Measurements from ENCODE around the gene TGM6. TPM values are rescaled to one million over a fixed set of nuclear protein-coding genes. Genes with fewer than 3 reads are reported as not detected.

TGM6 gene
- polyA plus RNA-seq (ENCODE audit: insufficient read length) = not detected

GRCh38 chr20:2380601-2381000 lies at the start of gene TGM6:
Gene TGM6 (plus strand): TSS chr20:2380901. CDS start chr20:2380969, 68 bp downstream.
- no peak for DNase-seq (ENCODE audit: low read depth)

GRCh38 chr20:2331106-2331505 lies 49.6 kb upstream of the TGM6 start:
- no peak for DNase-seq (ENCODE audit: low read depth)

GRCh38 chr20:2331901-2332565 lies 48.7 kb upstream of the TGM6 start:
- DNase-seq (ENCODE audit: low read depth) = no peak

- no peak for DNase-seq (ENCODE audit: low read depth)
Measured at GRCh38 chr20:2332711-2333110, 48.0 kb upstream of the TGM6 start.

GRCh38 chr20:2333821-2334220 lies 46.9 kb upstream of the TGM6 start:
- no peak for DNase-seq (ENCODE audit: low read depth)

DNA sequence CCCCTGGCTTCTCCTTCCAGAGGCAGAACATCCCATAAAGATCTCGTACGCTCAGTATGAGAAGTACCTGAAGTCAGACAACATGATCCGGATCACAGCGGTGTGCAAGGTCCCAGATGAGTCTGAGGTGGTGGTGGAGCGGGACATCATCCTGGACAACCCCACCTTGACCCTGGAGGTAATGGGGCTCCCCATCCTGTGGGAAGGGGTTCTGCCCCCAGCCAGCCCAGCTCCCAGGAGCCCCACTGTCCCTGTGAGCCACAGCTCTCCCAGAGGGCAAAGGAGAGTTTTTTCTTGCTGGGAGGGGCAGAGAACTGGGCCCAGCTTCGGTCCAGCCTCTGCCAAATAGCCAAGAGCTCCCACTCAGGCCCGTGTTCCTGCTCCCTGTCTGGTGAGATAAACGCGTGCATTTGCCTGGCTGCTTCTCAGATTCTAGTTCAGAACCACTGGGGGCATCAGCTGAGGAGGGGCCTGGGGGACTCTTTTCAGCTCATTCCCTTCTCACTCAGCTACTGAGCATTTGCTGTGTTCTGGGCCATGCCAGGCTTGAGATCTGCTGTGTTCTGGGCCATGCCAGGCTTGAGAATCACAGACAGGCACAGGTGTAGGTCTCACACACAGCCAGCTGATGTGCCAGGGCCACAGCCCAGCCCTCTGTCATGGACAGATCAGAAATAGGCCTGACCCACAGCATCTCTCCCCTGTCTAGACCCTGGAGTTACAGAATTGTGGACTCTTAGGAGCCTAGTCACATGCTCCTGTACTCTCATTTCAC lies 45.4 kb upstream of the TGM6 start:
- no peak for DNase-seq (ENCODE audit: low read depth)

- no peak for DNase-seq (ENCODE audit: low read depth)
Measured at GRCh38 chr20:2336471-2336870, 44.2 kb upstream of the TGM6 start.

DNA sequence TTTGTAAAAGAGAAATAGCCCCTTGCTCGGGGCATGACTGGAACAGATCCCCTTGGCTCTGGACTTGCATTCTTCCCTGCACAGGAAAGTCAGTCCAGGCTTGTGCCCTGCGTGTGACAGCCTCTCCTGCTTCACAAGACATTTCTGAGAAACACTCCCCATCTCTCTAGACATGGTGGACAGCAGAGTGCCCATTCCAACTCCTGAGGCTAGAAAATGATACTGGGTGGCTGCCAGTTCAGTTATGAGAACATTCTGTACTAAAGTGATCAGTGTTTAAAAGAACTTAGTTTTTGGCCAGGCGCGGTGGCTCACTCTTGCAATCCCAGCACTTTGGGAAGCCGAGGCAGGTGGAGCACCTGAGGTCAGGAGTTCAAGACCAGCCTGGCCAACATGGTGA lies 43.6 kb upstream of the TGM6 start:
- no peak for DNase-seq (ENCODE audit: low read depth)

- DNase-seq (ENCODE audit: low read depth) = no peak
Measured at GRCh38 chr20:2338411-2339066, 42.2 kb upstream of the TGM6 start.

- DNase-seq (ENCODE audit: low read depth) = no peak
Measured at GRCh38 chr20:2340136-2340535, 40.6 kb upstream of the TGM6 start.

DNA sequence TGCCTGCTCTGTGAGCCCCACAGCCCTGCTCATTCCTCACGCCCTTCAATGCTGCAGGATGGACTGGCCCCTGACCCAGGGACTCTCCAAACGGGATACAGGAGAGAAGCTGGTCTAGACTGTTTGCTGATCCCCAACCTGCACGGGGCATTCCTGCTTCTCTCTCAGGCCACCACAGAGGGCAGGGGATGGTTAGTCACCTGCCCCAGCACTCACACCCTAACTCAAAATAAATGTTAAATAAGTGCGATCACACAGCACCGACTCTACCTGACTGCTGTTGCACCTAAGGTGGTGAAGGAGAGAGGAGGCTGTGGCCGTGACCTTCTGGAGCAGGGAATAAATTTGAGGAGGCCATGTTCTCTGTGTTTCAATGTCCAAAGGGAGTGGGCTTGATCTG lies 39.9 kb upstream of the TGM6 start:
- DNase-seq (ENCODE audit: low read depth) = no peak

- no peak for DNase-seq (ENCODE audit: low read depth)
Measured at GRCh38 chr20:2341336-2341735, 39.4 kb upstream of the TGM6 start.

GRCh38 chr20:2342243-2342642 lies 38.5 kb upstream of the TGM6 start:
- no peak for DNase-seq (ENCODE audit: low read depth)

DNA sequence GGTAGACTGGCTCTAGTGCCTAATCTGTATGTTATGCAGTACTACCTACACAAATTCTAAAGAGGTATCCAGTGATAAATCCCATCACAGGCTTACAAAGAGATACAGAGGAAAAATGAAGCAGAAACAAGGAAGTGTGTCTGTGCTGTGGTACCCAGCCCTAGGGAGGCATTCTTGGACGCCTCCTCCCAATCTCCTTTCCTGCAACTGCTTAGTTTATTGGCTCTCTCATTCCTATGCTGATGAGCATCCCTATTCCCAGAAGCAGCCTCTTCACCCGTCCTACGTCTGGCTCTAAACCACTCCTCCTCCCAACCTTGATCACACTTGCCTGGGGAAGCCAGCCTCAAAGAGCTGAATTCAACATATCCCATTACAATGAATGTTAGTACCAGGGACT lies 34.5 kb upstream of the TGM6 start:
- no peak for DNase-seq (ENCODE audit: low read depth)

DNA sequence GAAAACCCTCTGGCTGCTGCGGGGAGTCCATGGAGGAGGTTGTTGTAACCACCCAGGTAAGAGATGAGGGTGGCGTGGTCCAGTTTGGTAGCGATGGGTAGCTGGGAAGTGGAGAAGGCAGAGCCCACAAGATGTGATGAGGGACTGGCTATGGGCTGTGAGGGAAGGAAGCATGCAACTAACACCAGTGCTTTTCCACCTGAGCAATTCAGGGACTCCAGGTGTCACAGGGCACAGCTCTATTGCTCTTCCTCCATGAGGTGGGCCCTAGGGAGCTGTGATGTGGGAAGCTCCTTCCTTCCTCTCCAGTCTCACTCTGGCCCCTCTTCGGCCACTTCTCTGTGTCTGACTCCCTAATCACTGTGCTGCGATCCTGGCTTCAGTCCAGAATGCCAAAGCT lies 32.4 kb upstream of the TGM6 start:
- no peak for DNase-seq (ENCODE audit: low read depth)

DNA sequence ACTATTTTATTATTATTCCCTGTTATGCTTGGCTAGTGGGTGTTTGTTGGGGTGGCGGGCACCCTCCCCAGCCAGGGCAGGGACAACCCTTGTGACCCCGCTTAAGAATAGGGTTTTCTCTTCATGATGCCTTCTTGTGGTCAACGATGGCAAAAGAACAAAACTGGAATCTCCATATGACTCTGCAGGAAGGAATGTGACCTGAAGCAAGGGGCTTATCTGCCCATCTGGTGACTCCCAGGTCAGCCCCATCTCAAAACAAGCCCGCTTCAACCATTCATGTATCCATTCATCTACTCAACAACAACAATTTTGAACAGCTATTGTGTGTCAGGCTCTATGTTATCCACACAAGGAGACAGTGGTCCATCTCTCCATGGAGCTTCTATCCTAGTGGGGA lies 30.9 kb upstream of the TGM6 start:
- DNase-seq (ENCODE audit: low read depth) = no peak

DNA sequence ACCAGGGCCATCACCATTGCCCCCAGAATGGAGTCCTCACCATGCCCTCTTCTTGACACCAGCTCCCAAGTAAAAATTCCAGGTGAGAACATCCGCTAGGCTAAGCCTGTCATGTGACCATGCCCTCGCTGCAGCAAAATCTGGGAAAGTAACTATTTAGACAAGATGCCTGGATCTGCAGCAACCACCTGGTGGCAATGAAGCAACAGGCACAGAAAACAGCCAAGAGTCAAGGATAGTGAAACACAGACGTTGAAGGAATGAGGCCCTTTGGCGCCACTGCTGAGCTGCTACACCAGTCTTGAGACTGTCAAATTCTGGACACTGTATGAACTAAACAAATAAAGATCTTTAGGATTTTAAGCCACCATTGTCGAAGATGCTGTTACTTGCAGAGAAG lies 30.1 kb upstream of the TGM6 start:
- no peak for DNase-seq (ENCODE audit: low read depth)

DNA sequence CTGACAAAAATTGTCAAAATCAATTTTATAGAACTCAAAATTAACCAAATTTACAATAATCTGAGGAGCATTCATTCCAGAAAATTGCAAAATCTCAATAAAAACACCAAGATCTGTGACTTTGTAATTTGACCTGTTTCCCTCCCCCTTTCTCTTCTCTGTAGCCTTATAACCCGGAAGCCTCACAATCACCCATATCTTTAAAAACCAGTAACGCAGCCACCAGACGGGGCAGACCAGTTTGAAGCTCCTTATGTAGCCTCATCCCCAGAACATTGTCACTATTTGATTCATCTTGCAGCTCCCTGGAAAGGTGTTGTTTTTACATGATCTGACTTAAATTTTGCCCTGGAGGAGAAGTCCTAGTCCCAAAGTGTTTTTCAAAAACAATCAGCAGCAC lies 27.5 kb upstream of the TGM6 start:
- DNase-seq (ENCODE audit: low read depth) = no peak

- DNase-seq (ENCODE audit: low read depth) = no peak
Measured at GRCh38 chr20:2357114-2357513, 23.6 kb upstream of the TGM6 start.

- no peak for DNase-seq (ENCODE audit: low read depth)
Measured at GRCh38 chr20:2358006-2358405, 22.7 kb upstream of the TGM6 start.

GRCh38 chr20:2361035-2361593 lies 19.6 kb upstream of the TGM6 start:
- no peak for DNase-seq (ENCODE audit: low read depth)

GRCh38 chr20:2363187-2363586 lies 17.5 kb upstream of the TGM6 start:
- DNase-seq (ENCODE audit: low read depth) = no peak

DNA sequence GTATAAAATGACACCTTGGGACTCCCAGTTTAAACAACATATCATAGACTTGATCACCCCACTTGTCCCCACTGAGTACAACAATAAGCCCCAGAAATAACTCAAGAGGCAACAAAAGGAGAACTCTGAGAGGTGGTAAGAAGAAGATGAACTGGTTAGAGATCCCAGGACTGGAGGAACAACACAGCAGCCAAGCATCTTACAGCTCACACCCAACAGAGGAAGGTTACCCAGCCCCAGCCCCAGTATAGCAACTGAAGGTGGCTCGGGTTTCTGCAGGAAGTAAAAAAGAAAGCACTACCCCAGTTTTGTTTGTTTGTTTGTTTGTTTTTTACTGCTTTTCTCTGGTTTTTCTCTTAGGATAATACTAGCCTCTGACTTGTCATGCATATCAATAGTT lies 17.1 kb upstream of the TGM6 start:
- no peak for DNase-seq (ENCODE audit: low read depth)
